Kidney (tissue), 14 donors: ENCODE results near the gene REEP2. TPM values are rescaled to one million over a fixed set of nuclear protein-coding genes. Genes with fewer than 3 reads are reported as not detected.

Experiments
- DNase-seq, 5 donors: peaks; one replicate each; pipeline ENCODE4 v3.0.0-alpha.2; 2013 to 2020
- FAIRE-seq: peaks from 2 replicates; lab custom pipeline; 2012; peaks lifted over from hg19 to GRCh38; lab: Jason Lieb, UNC
- H3K27ac ChIP-seq, 2 donors: one replicate each; pipeline ENCODE4 v1.7.0; 2013; ENCODE audit warnings: low read depth in 2 of 2, low read length in 2 of 2, inconsistent platforms in 1 of 2
- H3K27me3 ChIP-seq: one replicate; pipeline ENCODE4 v1.7.1; 2013; ENCODE audit warnings: low read length, inconsistent platforms; ENCODE audit not compliant: control insufficient read depth, insufficient read depth
- H3K36me3 ChIP-seq, 3 donors: one replicate each; pipeline versions ENCODE4 v1.7.0 to v1.7.1; 2013; ENCODE audit warnings: low read length in 3 of 3, control low read depth in 1 of 3, inconsistent platforms in 1 of 3; ENCODE audit not compliant: insufficient read depth in 3 of 3, control insufficient read depth in 2 of 3
- H3K4me1 ChIP-seq, 3 donors: one replicate each; pipeline versions ENCODE4 v1.7.0 to v1.7.1; 2013; ENCODE audit warnings: low read length in 3 of 3, inconsistent platforms in 1 of 3, low read depth in 1 of 3; ENCODE audit not compliant: control insufficient read depth in 2 of 3, insufficient read depth in 2 of 3
- H3K4me3 ChIP-seq, 3 donors: one replicate each; pipeline versions ENCODE4 v1.7.0 to v1.8.1; 2013; ENCODE audit warnings: low read length in 3 of 3, control low read depth in 1 of 3, inconsistent platforms in 1 of 3
- H3K9ac ChIP-seq, 3 donors: one replicate each; pipeline versions ENCODE4 v1.7.0 to v1.7.1; 2013; ENCODE audit warnings: low read length in 3 of 3, control low read depth in 1 of 3, inconsistent platforms in 1 of 3
- H3K9me3 ChIP-seq, 3 donors: one replicate each; pipeline versions ENCODE4 v1.7.0 to v1.7.1; 2013; ENCODE audit warnings: low read length in 3 of 3, control low read depth in 1 of 3, inconsistent platforms in 1 of 3; ENCODE audit not compliant: control insufficient read depth in 2 of 3, insufficient read depth in 1 of 3
- intact Hi-C: fragments of 100-400 bp; cut with DNase I; formaldehyde crosslinking; loops from one replicate; pipeline ENCODE4 v1.11.1; 2022
- polyA plus RNA-seq: library from polyadenylated mRNA; stranded (reverse); fragments of 350-450 nt; fragmentation: Illumina TruSeq; extraction: RNeasy Lipid Tissue Mini Kit (QIAGEN cat#74804); gene quantifications from one replicate; pipeline ENCODE4 v1.2.3, GENCODE V29; 2014; ENCODE audit warnings: low read depth, low replicate concordance; ENCODE audit not compliant: insufficient read depth
- total RNA-seq: library from RNA; stranded (reverse); fragmentation: NEBNext Ultra II Directional; extraction: Animal tissue kit (Norgen Biotek cat#: 25700); gene quantifications from one replicate; pipeline ENCODE4 v1.2.1, GENCODE V29; 2021
- TF ChIP-seq, protein P1 (sequence below): IDR thresholded peaks from 3 replicates; pipeline ENCODE4 v1.5.1; 2012; ENCODE audit warnings: mild to moderate bottlenecking, moderate library complexity, borderline replicate concordance; ENCODE audit not compliant: insufficient read depth; ENCODE audit errors: extremely low read depth
- donor health status: control.
- donor health status: control.
- donor health status: control.
- donor health status: control.
- donor health status: control.
- donor health status: DM: yes; HTN: yes; CAD: no.
- donor health status: Normal renal cell carcinoma (clear cell type).

The REEP2 gene
- total and polyA plus RNA-seq, 2 donors from 2014 or later, result 1.9 to 8.8 TPM

DNA sequence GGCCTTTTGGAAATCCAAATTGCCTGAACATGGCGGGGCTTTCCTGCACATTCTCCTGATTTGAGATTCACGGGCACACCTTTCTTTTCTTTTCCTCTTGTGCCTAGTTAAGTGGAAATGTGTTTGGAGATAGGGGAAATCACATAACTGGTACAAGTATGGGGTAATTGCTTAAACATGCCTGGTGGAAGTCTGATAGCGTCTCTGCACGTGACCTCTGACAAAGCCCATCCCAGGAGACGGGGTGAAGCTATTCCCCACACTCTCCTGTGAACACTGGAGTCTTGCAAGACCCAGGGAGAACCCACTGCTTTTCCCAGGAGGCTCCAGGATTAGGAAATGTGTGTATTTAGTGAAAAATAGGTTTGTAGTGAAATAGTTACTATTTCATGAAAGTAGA lies 2.9 kb upstream of the REEP2 start:
- Histone ChIP-seq H3K4me1 (peaks cover 0 to 7% (median 0%) of the 10 kb centered on the region in 3 donors), H3K9me3 (no peaks in the 10 kb centered on the region), H3K36me3 (peaks cover 4 to 42% (median 26%) of the 10 kb centered on the region in 3 donors), H3K9ac (no peak overlapping the region), H3K27ac (no peak overlapping the region), H3K27me3 (no peaks in the 10 kb centered on the region), H3K4me3 (no peak overlapping the region)
- intact Hi-C loops, result no loop called here
- FAIRE-seq (no peak), DNase-seq (no peak)
- TF ChIP-seq, protein P1, sequence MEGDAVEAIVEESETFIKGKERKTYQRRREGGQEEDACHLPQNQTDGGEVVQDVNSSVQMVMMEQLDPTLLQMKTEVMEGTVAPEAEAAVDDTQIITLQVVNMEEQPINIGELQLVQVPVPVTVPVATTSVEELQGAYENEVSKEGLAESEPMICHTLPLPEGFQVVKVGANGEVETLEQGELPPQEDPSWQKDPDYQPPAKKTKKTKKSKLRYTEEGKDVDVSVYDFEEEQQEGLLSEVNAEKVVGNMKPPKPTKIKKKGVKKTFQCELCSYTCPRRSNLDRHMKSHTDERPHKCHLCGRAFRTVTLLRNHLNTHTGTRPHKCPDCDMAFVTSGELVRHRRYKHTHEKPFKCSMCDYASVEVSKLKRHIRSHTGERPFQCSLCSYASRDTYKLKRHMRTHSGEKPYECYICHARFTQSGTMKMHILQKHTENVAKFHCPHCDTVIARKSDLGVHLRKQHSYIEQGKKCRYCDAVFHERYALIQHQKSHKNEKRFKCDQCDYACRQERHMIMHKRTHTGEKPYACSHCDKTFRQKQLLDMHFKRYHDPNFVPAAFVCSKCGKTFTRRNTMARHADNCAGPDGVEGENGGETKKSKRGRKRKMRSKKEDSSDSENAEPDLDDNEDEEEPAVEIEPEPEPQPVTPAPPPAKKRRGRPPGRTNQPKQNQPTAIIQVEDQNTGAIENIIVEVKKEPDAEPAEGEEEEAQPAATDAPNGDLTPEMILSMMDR, result no peak

DNA sequence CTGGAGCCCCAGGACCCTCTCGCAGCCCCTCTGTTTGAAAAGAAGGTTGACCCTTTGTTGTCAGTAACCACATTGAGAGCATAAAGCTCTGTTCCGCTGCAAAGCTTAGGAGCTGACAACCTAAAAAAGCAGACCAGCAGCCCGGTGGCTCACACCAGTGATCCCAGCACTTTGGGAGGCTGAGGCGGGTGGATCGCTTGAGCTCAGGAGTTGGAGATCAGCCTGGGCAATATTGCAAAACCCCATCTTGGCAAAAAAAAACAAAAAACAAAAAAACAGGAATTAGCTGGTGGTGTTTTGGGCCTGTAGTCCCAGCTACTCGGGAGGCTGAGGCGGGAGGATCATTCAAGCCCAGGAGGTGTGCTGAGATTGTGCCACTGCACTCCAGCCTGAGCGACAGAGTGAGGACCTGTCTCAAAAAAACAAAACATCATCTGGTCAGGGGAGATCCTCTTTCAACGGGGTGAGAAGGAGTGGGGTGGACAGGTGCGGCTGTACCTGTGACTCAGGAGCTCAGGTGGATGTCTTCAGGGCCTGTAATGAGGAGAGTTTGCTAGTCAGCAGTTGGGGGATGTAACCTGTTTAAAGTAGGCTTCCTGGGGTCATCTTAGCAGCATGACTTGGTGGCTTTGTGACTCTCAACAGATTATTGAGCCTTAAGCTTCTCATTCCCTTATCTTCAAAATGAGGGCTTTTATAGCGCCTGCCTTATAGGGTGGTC lies 694 bp upstream of the REEP2 start:
- intact Hi-C loops, result no loop called here
- H3K4me3 ChIP-seq, result peak overlapping the region in 2 of 3 donors; percentile 41 to 57
- DNase-seq (no peak), FAIRE-seq (no peak)
- peak overlapping the region in 2 of 3 donors; percentile 0 to 13 for H3K9ac ChIP-seq
- H3K27me3 ChIP-seq, result no peaks in the 10 kb centered on the region
- H3K9me3 ChIP-seq, result no peaks in the 10 kb centered on the region
- peaks cover 0 to 7% (median 0%) of the 10 kb centered on the region in 3 donors for H3K4me1 ChIP-seq
- peaks cover 2 to 27% (median 17%) of the 10 kb centered on the region in 3 donors for H3K36me3 ChIP-seq
- TF ChIP-seq, protein P1, result no peak
- H3K27ac ChIP-seq, result no peak overlapping the region

DNA sequence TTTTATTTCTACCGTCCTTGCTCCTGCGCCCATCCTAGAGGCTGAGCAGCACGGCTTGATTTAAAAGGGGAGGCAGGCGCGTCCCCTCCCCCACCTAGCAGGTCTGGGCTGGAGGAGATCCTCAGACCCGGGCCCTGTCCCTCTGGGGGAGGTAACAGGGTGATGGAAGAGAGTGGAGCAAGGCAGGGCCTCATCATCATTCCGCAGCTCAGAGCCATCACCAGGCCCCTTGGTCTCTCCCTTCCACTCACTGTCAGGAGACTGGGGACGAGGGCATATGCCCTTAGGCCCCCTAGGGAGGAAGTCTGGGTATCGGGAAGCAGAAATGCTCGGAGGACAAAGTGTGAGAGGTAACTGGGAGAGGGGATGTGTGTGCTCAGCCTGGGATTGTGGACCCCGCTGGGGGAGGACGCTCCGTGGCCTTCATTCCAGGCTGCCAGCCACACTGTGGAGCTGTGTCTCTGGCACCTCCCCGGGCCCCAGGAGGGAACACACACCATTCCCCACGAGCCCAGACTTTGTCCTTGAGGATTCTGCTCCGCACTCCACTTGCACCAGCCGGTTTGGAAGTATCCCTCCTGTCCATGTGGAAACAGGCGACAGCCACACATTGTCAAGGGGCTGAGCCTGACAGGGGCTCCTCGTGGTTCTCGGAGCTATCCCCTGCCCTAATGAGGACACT lies 761 bp downstream of the REEP2 start:
- Histone ChIP-seq H3K4me1 (peaks cover 0 to 7% (median 0%) of the 10 kb centered on the region in 3 donors), H3K9me3 (no peaks in the 10 kb centered on the region), H3K27ac (no peak overlapping the region), H3K4me3 (peak overlapping the region in 2 of 3 donors; percentile 3 to 44), H3K36me3 (peaks cover 2 to 16% (median 15%) of the 10 kb centered on the region in 3 donors), H3K27me3 (no peaks in the 10 kb centered on the region), H3K9ac (no peak overlapping the region)
- TF ChIP-seq, protein P1, result no peak
- DNase-seq (peak in 4 of 5 donors; percentile 45 to 78 (median 50)), FAIRE-seq (no peak)
- intact Hi-C loops, result no loop called here
